ENCODE measurements around the gene NLRP13. TPM values are rescaled to one million over a fixed set of nuclear protein-coding genes. Genes with fewer than 3 reads are reported as not detected.
"Not testable (repeated sequence)": the region's sequence is repeated elsewhere in the genome, so short reads cannot be mapped to it uniquely, and the experiment has no call there.

The NLRP13 gene
- total and polyA plus RNA-seq, 7 experiments from 2014 or later = not detected

- H3K36me3 ChIP-seq (ENCODE audit: control insufficient read depth in 2 of 3, insufficient read depth in 3 of 3, low read length in 3 of 3); CTCF ChIA-PET; H3K27me3 ChIP-seq (ENCODE audit: control insufficient read depth in 2 of 2, insufficient read depth in 2 of 2, low read length in 2 of 2); H3K4me3 Mint-ChIP-seq; H3K4me1 Mint-ChIP-seq; H3K4me3 ChIP-seq (ENCODE audit: low read length); H3K9me3 ChIP-seq (ENCODE audit: control insufficient read depth in 2 of 3, low read length in 3 of 3); POLR2A ChIA-PET; H3K4me1 ChIP-seq (ENCODE audit: control insufficient read depth in 2 of 2, insufficient read depth in 2 of 2, low read length in 2 of 2); H3K36me3 Mint-ChIP-seq; intact Hi-C loops (cut with micrococcal nuclease); H3K27ac ChIP-seq (ENCODE audit: low read depth, low read length); H3K27ac Mint-ChIP-seq; ATAC-seq; DNase-seq: not testable (repeated sequence)
- peaks cover 0 to 49% (median 22%) of the 10 kb centered on the region in 11 donors for H3K9me3 Mint-ChIP-seq
- peaks cover 0 to 13% (median 4%) of the 10 kb centered on the region in 5 donors for H3K27me3 Mint-ChIP-seq
Measured at GRCh38 chr19:55950566-55950965, 18.4 kb upstream of the NLRP13 start.

- Histone ChIP-seq H3K4me1 (ENCODE audit: control insufficient read depth in 2 of 2, insufficient read depth in 2 of 2, low read length in 2 of 2) (no peaks in the 10 kb centered on the region), H3K9me3 (ENCODE audit: control insufficient read depth in 2 of 3, low read length in 3 of 3) (no peaks in the 10 kb centered on the region), H3K27ac (ENCODE audit: low read depth, low read length) (no peak within 1 kb of the TSS), H3K36me3 (ENCODE audit: control insufficient read depth in 2 of 3, insufficient read depth in 3 of 3, low read length in 3 of 3) (no peaks in the 10 kb centered on the region), H3K4me3 (ENCODE audit: low read length) (no peak within 1 kb of the TSS), H3K27me3 (ENCODE audit: control insufficient read depth in 2 of 2, insufficient read depth in 2 of 2, low read length in 2 of 2) (no peaks in the 10 kb centered on the region)
- ChIA-PET POLR2A (no interaction called here), CTCF (no interaction called here)
- no peak within 1 kb of the TSS for H3K27ac Mint-ChIP-seq
- H3K27me3 Mint-ChIP-seq = peaks cover 0 to 17% (median 4%) of the 10 kb centered on the region in 5 donors
- H3K4me3 Mint-ChIP-seq = no peak within 1 kb of the TSS
- peaks cover 0 to 63% (median 23%) of the 10 kb centered on the region in 11 donors for H3K9me3 Mint-ChIP-seq
- intact Hi-C loops (cut with micrococcal nuclease) = no loop called here
- H3K36me3 Mint-ChIP-seq = peaks cover 0 to 12% (median 4%) of the 10 kb centered on the region in 5 donors
- H3K4me1 Mint-ChIP-seq = no peaks in the 10 kb centered on the region
- ATAC-seq (no peak), DNase-seq (no peak)
Measured at GRCh38 chr19:55947532-55947931, 15.4 kb upstream of the NLRP13 start, which contains the start of gene NLRP8. TSS of gene NLRP8 (plus strand) at chr19:55947832.

- no peak overlapping the region for H3K4me3 Mint-ChIP-seq
- Histone ChIP-seq H3K4me3 (ENCODE audit: low read length) (no peak overlapping the region), H3K36me3 (ENCODE audit: control insufficient read depth in 2 of 3, insufficient read depth in 3 of 3, low read length in 3 of 3) (no peaks in the 10 kb centered on the region), H3K4me1 (ENCODE audit: control insufficient read depth in 2 of 2, insufficient read depth in 2 of 2, low read length in 2 of 2) (no peaks in the 10 kb centered on the region), H3K27me3 (ENCODE audit: control insufficient read depth in 2 of 2, insufficient read depth in 2 of 2, low read length in 2 of 2) (no peaks in the 10 kb centered on the region), H3K9me3 (ENCODE audit: control insufficient read depth in 2 of 3, low read length in 3 of 3) (peaks cover 0 to 6% (median 0%) of the 10 kb centered on the region in 3 experiments), H3K27ac (ENCODE audit: low read depth, low read length) (no peak overlapping the region)
- peaks cover 0 to 15% (median 4%) of the 10 kb centered on the region in 5 donors for H3K36me3 Mint-ChIP-seq
- DNase-seq = no peak
- H3K9me3 Mint-ChIP-seq = peaks cover 7 to 72% (median 22%) of the 10 kb centered on the region in 11 donors
- no peak for ATAC-seq
- POLR2A ChIA-PET = no interaction called here
- H3K27me3 Mint-ChIP-seq = peaks cover 0 to 6% (median 0%) of the 10 kb centered on the region in 5 donors
- no peaks in the 10 kb centered on the region for H3K4me1 Mint-ChIP-seq
- CTCF ChIA-PET = no interaction called here
- intact Hi-C loops (cut with micrococcal nuclease) = no loop called here
- no peak overlapping the region for H3K27ac Mint-ChIP-seq
Measured at GRCh38 chr19:55940306-55940705, 8.2 kb upstream of the NLRP13 start.

GRCh38 chr19:55939206-55939605 is 7.1 kb upstream of the NLRP13 start:
- Histone ChIP-seq H3K9me3 (ENCODE audit: control insufficient read depth in 2 of 3, low read length in 3 of 3) (peaks cover 0 to 6% (median 0%) of the 10 kb centered on the region in 3 experiments), H3K27ac (ENCODE audit: low read depth, low read length) (no peak overlapping the region), H3K36me3 (ENCODE audit: control insufficient read depth in 2 of 3, insufficient read depth in 3 of 3, low read length in 3 of 3) (no peaks in the 10 kb centered on the region), H3K4me1 (ENCODE audit: control insufficient read depth in 2 of 2, insufficient read depth in 2 of 2, low read length in 2 of 2) (no peaks in the 10 kb centered on the region), H3K27me3 (ENCODE audit: control insufficient read depth in 2 of 2, insufficient read depth in 2 of 2, low read length in 2 of 2) (no peaks in the 10 kb centered on the region), H3K4me3 (ENCODE audit: low read length) (no peak overlapping the region)
- ChIA-PET CTCF (no interaction called here), POLR2A (no interaction called here)
- ATAC-seq (no peak), DNase-seq (no peak)
- intact Hi-C loops (cut with micrococcal nuclease) = no loop called here
- Mint-ChIP-seq H3K27me3 (peaks cover 0 to 6% (median 0%) of the 10 kb centered on the region in 5 donors), H3K4me3 (no peak overlapping the region), H3K4me1 (no peaks in the 10 kb centered on the region), H3K9me3 (peaks cover 9 to 78% (median 29%) of the 10 kb centered on the region in 11 donors), H3K36me3 (peaks cover 0 to 15% (median 6%) of the 10 kb centered on the region in 5 donors), H3K27ac (no peak overlapping the region)

GRCh38 chr19:55935206-55935605 is 3.1 kb upstream of the NLRP13 start:
- no peak for ATAC-seq
- no peaks in the 10 kb centered on the region for H3K4me1 Mint-ChIP-seq
- CTCF ChIA-PET = no interaction called here

GRCh38 chr19:55930996-55931515 is 1.1 kb downstream of the NLRP13 start:
- no peaks in the 10 kb centered on the region for H3K36me3 ChIP-seq (ENCODE audit: control insufficient read depth in 2 of 3, insufficient read depth in 3 of 3, low read length in 3 of 3)
- Mint-ChIP-seq H3K36me3 (peaks cover 0 to 17% (median 0%) of the 10 kb centered on the region in 5 donors), H3K4me1 (no peaks in the 10 kb centered on the region), H3K9me3 (peaks cover 12 to 69% (median 30%) of the 10 kb centered on the region in 11 donors), H3K27me3 (peaks cover 0 to 10% (median 0%) of the 10 kb centered on the region in 5 donors), H3K27ac (no peak overlapping the region), H3K4me3 (no peak overlapping the region)
- ChIA-PET CTCF (no interaction called here), POLR2A (no interaction called here)
- H3K4me1 ChIP-seq (ENCODE audit: control insufficient read depth in 2 of 2, insufficient read depth in 2 of 2, low read length in 2 of 2) = no peaks in the 10 kb centered on the region
- ATAC-seq = no peak
- intact Hi-C loops (cut with micrococcal nuclease) = no loop called here
- H3K4me3 ChIP-seq (ENCODE audit: low read length) = no peak overlapping the region
- DNase-seq = no peak
- H3K27ac ChIP-seq (ENCODE audit: low read depth, low read length) = no peak overlapping the region
- no peaks in the 10 kb centered on the region for H3K27me3 ChIP-seq (ENCODE audit: control insufficient read depth in 2 of 2, insufficient read depth in 2 of 2, low read length in 2 of 2)
- no peaks in the 10 kb centered on the region for H3K9me3 ChIP-seq (ENCODE audit: control insufficient read depth in 2 of 3, low read length in 3 of 3)

More at GRCh38 chr19:55935206-55935605, 3.1 kb upstream of the NLRP13 start:
- POLR2A ChIA-PET = no interaction called here
- no peaks in the 10 kb centered on the region for H3K4me1 ChIP-seq (ENCODE audit: control insufficient read depth in 2 of 2, insufficient read depth in 2 of 2, low read length in 2 of 2)
- DNase-seq = no peak
- no peak overlapping the region for H3K27ac ChIP-seq (ENCODE audit: low read depth, low read length)
- peaks cover 0 to 6% (median 0%) of the 10 kb centered on the region in 3 experiments for H3K9me3 ChIP-seq (ENCODE audit: control insufficient read depth in 2 of 3, low read length in 3 of 3)
- no peaks in the 10 kb centered on the region for H3K27me3 ChIP-seq (ENCODE audit: control insufficient read depth in 2 of 2, insufficient read depth in 2 of 2, low read length in 2 of 2)
- Mint-ChIP-seq H3K27ac (peak overlapping the region in 1 of 9 donors; percentile 65), H3K27me3 (peaks cover 0 to 4% (median 0%) of the 10 kb centered on the region in 5 donors), H3K36me3 (peaks cover 0 to 17% (median 0%) of the 10 kb centered on the region in 5 donors), H3K9me3 (peaks cover 6 to 70% (median 32%) of the 10 kb centered on the region in 11 donors), H3K4me3 (no peak overlapping the region)
- intact Hi-C loops (cut with micrococcal nuclease) = no loop called here
- no peak overlapping the region for H3K4me3 ChIP-seq (ENCODE audit: low read length)
- H3K36me3 ChIP-seq (ENCODE audit: control insufficient read depth in 2 of 3, insufficient read depth in 3 of 3, low read length in 3 of 3) = no peaks in the 10 kb centered on the region

- H3K36me3 ChIP-seq (ENCODE audit: control insufficient read depth in 2 of 3, insufficient read depth in 3 of 3, low read length in 3 of 3); H3K4me3 ChIP-seq (ENCODE audit: low read length); intact Hi-C loops (cut with micrococcal nuclease); POLR2A ChIA-PET; H3K4me1 ChIP-seq (ENCODE audit: control insufficient read depth in 2 of 2, insufficient read depth in 2 of 2, low read length in 2 of 2); H3K27ac Mint-ChIP-seq; H3K27me3 ChIP-seq (ENCODE audit: control insufficient read depth in 2 of 2, insufficient read depth in 2 of 2, low read length in 2 of 2); ATAC-seq; H3K9me3 ChIP-seq (ENCODE audit: control insufficient read depth in 2 of 3, low read length in 3 of 3); DNase-seq; H3K4me1 Mint-ChIP-seq; CTCF ChIA-PET; H3K4me3 Mint-ChIP-seq; H3K27ac ChIP-seq (ENCODE audit: low read depth, low read length): not testable (repeated sequence)
- Mint-ChIP-seq H3K9me3 (peaks cover 10 to 65% (median 30%) of the 10 kb centered on the region in 11 donors), H3K27me3 (peaks cover 0 to 18% (median 0%) of the 10 kb centered on the region in 5 donors), H3K36me3 (peaks cover 0 to 17% (median 0%) of the 10 kb centered on the region in 5 donors)
Measured at GRCh38 chr19:55929258-55929657, 2.9 kb downstream of the NLRP13 start.
